IMR-90 (cell line): ENCODE results near the gene ERAP2. TPM values are rescaled to one million over a fixed set of nuclear protein-coding genes. Genes with fewer than 3 reads are reported as not detected.

Experiments used
- ATAC-seq: fragments of 200-7000 bp; cut with Tn5 transposase; 2 replicates; pipeline ENCODE4 v1.9.1; 2020; ENCODE audit warnings: low read depth, mild to moderate bottlenecking, moderate library complexity
- BruUV-seq: library from RNA; stranded (reverse); fragments of 400-500 nt; replicated peaks from 2 replicates; lab custom pipeline; 2021; lab: Mats Ljungman, UMichigan
- CTCF ChIA-PET: fragments of 300-600 bp; formaldehyde crosslinking; extraction: SDS; loops from one replicate; lab custom pipeline; 2021; ENCODE audit warnings: antibody characterized with exemption; lab: Yijun Ruan, JAX
- POLR2A ChIA-PET: fragments of 300-600 bp; sonication (Branson Sonifier 250); formaldehyde crosslinking; loops from one replicate; lab custom pipeline; 2022; ENCODE audit warnings: antibody characterized with exemption; ENCODE audit not compliant: unreplicated experiment; lab: Charles Lee
- DNase-seq: peaks from one replicate; pipeline ENCODE4 v3.0.0; 2013
- H2AFZ ChIP-seq: replicated peaks from 2 replicates; pipeline ENCODE3; 2013; ENCODE audit warnings: low read length, mild to moderate bottlenecking; ENCODE audit not compliant: poor library complexity
- H2AK5ac ChIP-seq: 2 replicates; pipeline ENCODE4 v1.6.1; 2013; ENCODE audit warnings: low read depth, low read length, inconsistent platforms
- H2AK9ac ChIP-seq: replicated peaks from 2 replicates; pipeline ENCODE3; 2013; ENCODE audit warnings: mild to moderate bottlenecking, low read depth, low read length, moderate library complexity; ENCODE audit not compliant: poor library complexity
- H2BK120ac ChIP-seq: 2 replicates; pipeline ENCODE4 v1.6.1; 2013; ENCODE audit warnings: low read depth, low read length, inconsistent platforms
- H2BK15ac ChIP-seq: 3 replicates; pipeline ENCODE4 v1.6.1; 2013; ENCODE audit warnings: low read depth, low read length, inconsistent platforms
- H2BK20ac ChIP-seq: 2 replicates; pipeline ENCODE4 v1.6.1; 2013; ENCODE audit warnings: low read depth, mild to moderate bottlenecking, inconsistent platforms, low read length, moderate library complexity
- H2BK5ac ChIP-seq: 2 replicates; pipeline ENCODE4 v1.6.1; 2013; ENCODE audit warnings: mild to moderate bottlenecking, low read depth, low read length, inconsistent platforms; ENCODE audit not compliant: poor library complexity, severe bottlenecking
- H3K14ac ChIP-seq: replicated peaks from 2 replicates; pipeline ENCODE4 v1.6.1; 2013; ENCODE audit warnings: low read depth, low read length, inconsistent platforms
- H3K18ac ChIP-seq: 2 replicates; pipeline ENCODE4 v1.6.1; 2013; ENCODE audit warnings: low read depth, low read length, control low read depth
- H3K23ac ChIP-seq: 2 replicates; pipeline ENCODE4 v1.6.1; 2013; ENCODE audit warnings: low read depth, low read length, inconsistent platforms
- H3K27ac ChIP-seq: 2 replicates; pipeline ENCODE4 v1.5.1; 2013; ENCODE audit warnings: mild to moderate bottlenecking, control low read depth, low read length; ENCODE audit not compliant: insufficient read depth
- H3K27me3 ChIP-seq: 2 replicates; pipeline ENCODE4 v1.6.1; 2013; ENCODE audit warnings: low read length; ENCODE audit not compliant: control insufficient read depth, insufficient read depth
- H3K36me3 ChIP-seq: 2 replicates; pipeline ENCODE4 v1.6.1; 2013; ENCODE audit warnings: low read length, mixed read lengths; ENCODE audit not compliant: control insufficient read depth, insufficient read depth
- H3K4ac ChIP-seq: 2 replicates; pipeline ENCODE4 v1.6.1; 2013; ENCODE audit warnings: low read depth, low read length, inconsistent platforms
- H3K4me1 ChIP-seq: 2 replicates; pipeline ENCODE4 v1.6.1; 2013; ENCODE audit warnings: low read length, mixed read lengths; ENCODE audit not compliant: control insufficient read depth, insufficient read depth
- H3K4me2 ChIP-seq: 2 replicates; pipeline ENCODE4 v1.6.1; 2013; ENCODE audit warnings: low read depth, mild to moderate bottlenecking, control low read depth, low read length, moderate library complexity
- H3K4me3 ChIP-seq: 2 replicates; pipeline ENCODE4 v1.5.1; 2013; ENCODE audit warnings: low read depth, mild to moderate bottlenecking, control low read depth, low read length, moderate library complexity; ENCODE audit not compliant: insufficient read depth
- H3K56ac ChIP-seq: 2 replicates; pipeline ENCODE4 v1.6.1; 2013; ENCODE audit warnings: low read length, inconsistent platforms; ENCODE audit not compliant: insufficient read depth; ENCODE audit errors: extremely low read depth
- H3K79me1 ChIP-seq, 2 experiments: 2 replicates each; pipeline ENCODE4 v1.6.1; 2013; ENCODE audit warnings: low read length in 2 of 2, inconsistent platforms in 1 of 2, low read depth in 1 of 2
- H3K9ac ChIP-seq: 2 replicates; pipeline ENCODE4 v1.6.1; 2013; ENCODE audit warnings: low read depth, low read length, control low read depth
- H3K9me1 ChIP-seq: 2 replicates; pipeline ENCODE4 v1.6.1; 2013; ENCODE audit warnings: low read length, inconsistent platforms; ENCODE audit not compliant: insufficient read depth
- H3K9me3 ChIP-seq: 2 replicates; pipeline ENCODE4 v1.6.1; 2013; ENCODE audit warnings: low read length; ENCODE audit not compliant: control insufficient read depth, insufficient read depth
- H4K20me1 ChIP-seq: 2 replicates; pipeline ENCODE4 v1.6.1; 2013; ENCODE audit warnings: low read length, inconsistent platforms; ENCODE audit not compliant: insufficient read depth
- H4K5ac ChIP-seq: 2 replicates; pipeline ENCODE4 v1.6.1; 2013; ENCODE audit warnings: mild to moderate bottlenecking, low read depth, low read length, control low read depth
- H4K8ac ChIP-seq, 2 experiments: 2 replicates each; pipeline ENCODE4 v1.6.1; 2013; ENCODE audit warnings: low read depth in 2 of 2, low read length in 2 of 2, control low read depth in 1 of 2, inconsistent platforms in 1 of 2
- H4K91ac ChIP-seq: 2 replicates; pipeline ENCODE4 v1.6.1; 2013; ENCODE audit warnings: low read depth, low read length, inconsistent platforms; ENCODE audit not compliant: insufficient read depth
- BHLHE40 ChIP-seq: fragments of 150-350 bp; IDR thresholded peaks from 2 replicates; pipeline ENCODE4 v1.6.1; 2016; ENCODE audit warnings: mild to moderate bottlenecking, low read depth, low read length
- CHD1 ChIP-seq: IDR thresholded peaks from 2 replicates; pipeline ENCODE4 v1.6.1; 2012; ENCODE audit warnings: low read depth, low read length, improper control_type of control experiment
- CTCF ChIP-seq: conservative IDR thresholded peaks from 2 replicates; pipeline ENCODE4 v1.5.1; 2012; ENCODE audit warnings: mild to moderate bottlenecking, low read depth, low read length, improper control_type of control experiment
- ELK1 ChIP-seq: fragments of 150-350 bp; IDR thresholded peaks from 2 replicates; pipeline ENCODE4 v1.6.1; 2016; ENCODE audit warnings: low read depth, mild to moderate bottlenecking, low read length, moderate library complexity, borderline replicate concordance
- FOS ChIP-seq: fragments of 150-350 bp; IDR thresholded peaks from 2 replicates; pipeline ENCODE4 v1.6.1; 2016; ENCODE audit warnings: low read depth, low read length
- MAFK ChIP-seq: IDR thresholded peaks from 2 replicates; pipeline ENCODE4 v1.6.1; 2012; ENCODE audit warnings: low read depth, low read length, improper control_type of control experiment
- MAZ ChIP-seq: IDR thresholded peaks from 2 replicates; pipeline ENCODE4 v1.6.1; 2012; ENCODE audit warnings: low read depth, mild to moderate bottlenecking, low read length, improper control_type of control experiment, moderate library complexity, borderline replicate concordance
- RFX5 ChIP-seq: IDR thresholded peaks from 2 replicates; pipeline ENCODE4 v1.8.0; 2012; ENCODE audit warnings: low read depth, mild to moderate bottlenecking, low read length, moderate library complexity
- WGBS, 2 experiments: methylation state at CpG; one replicate each; pipeline versions ENCODE4 v1.1.5 to v1.1.7; 2013; ENCODE audit warnings: missing lambda C conversion rate in 2 of 2; ENCODE audit not compliant: insufficient read length in 1 of 2; ENCODE audit errors: extremely low coverage in 2 of 2; 5-methylcytosine and 5-hydroxymethylcytosine counted together
- dilution Hi-C: fragments of 300-500 bp; cut with HindIII; formaldehyde crosslinking; loops from one replicate; pipeline ENCODE4 v1.14.3; 2018; ENCODE audit warnings: low sequenced_read_pairs; ENCODE audit not compliant: unreplicated experiment
- in situ Hi-C: fragments of 300-500 bp; cut with MboI; formaldehyde crosslinking; loops from 3 replicates; pipeline ENCODE4 v1.14.3; 2019; ENCODE audit warnings: low sequenced_read_pairs, inconsistent platforms, mixed read lengths
- intact Hi-C: fragments of 100-400 bp; cut with micrococcal nuclease; formaldehyde crosslinking; loops from 2 replicates; pipeline ENCODE4 v1.10.0; 2022
- polyA plus RNA-seq, 3 experiments: library from polyadenylated mRNA; depleted of rRNA; stranded (reverse); fragments of >200 nt; gene quantifications; 2 replicates each; pipeline ENCODE4 v1.2.3, GENCODE V29; 2012; ENCODE audit warnings: low replicate concordance in 1 of 3
- total RNA-seq: library from RNA; depleted of rRNA; stranded (reverse); fragments of >200 nt; gene quantifications from 2 replicates; pipeline ENCODE4 v1.2.3, GENCODE V29; 2012

ERAP2 gene
- total and polyA plus RNA-seq, 2 of the 4 experiments (the other 2 are of a cell fraction) = 10.6 to 21.3 TPM

- no peak overlapping the region for H3K9ac ChIP-seq
- no peak overlapping the region for H3K4ac ChIP-seq
- H2BK15ac ChIP-seq = no peak overlapping the region
- H3K9me1 ChIP-seq = no peaks in the 10 kb centered on the region; the same call in 1 of the 2 replicates
- no peak overlapping the region for H2AK9ac ChIP-seq
- H3K14ac ChIP-seq = no peak overlapping the region
- H3K56ac ChIP-seq = no peak overlapping the region
- POLR2A ChIA-PET = interaction anchor here (0.6 kb wide), 1 partner anchor 52 kb away, joined by 3 read pairs; no protein-coding TSS in a partner anchor
- ATAC-seq (no peak), DNase-seq (no peak)
- no CpG with 5 or more reads among the region's 2 CpGs for WGBS, 2 experiments
- H3K23ac ChIP-seq = no peak overlapping the region; the same call in 1 of the 2 replicates
- no peak overlapping the region for H2BK5ac ChIP-seq
- no peak overlapping the region for H3K27ac ChIP-seq
- no peak overlapping the region for H2BK20ac ChIP-seq
- H2AFZ ChIP-seq = no peak overlapping the region
- H3K27me3 ChIP-seq = no peaks in the 10 kb centered on the region
- no peaks in the 10 kb centered on the region for H4K20me1 ChIP-seq
- H2AK5ac ChIP-seq = no peak overlapping the region
- H4K91ac ChIP-seq = no peak overlapping the region
- no peaks in the 10 kb centered on the region for H3K4me1 ChIP-seq
- in situ Hi-C loops (no loop called here), dilution Hi-C loops (no loop called here), intact Hi-C loops (loop anchor here (10.0 kb wide), 1 partner anchor 246 kb away; no protein-coding TSS in a partner anchor)
- no peak overlapping the region for H3K18ac ChIP-seq
- CTCF ChIA-PET = interaction anchor here (2.2 kb wide), 1 partner anchor 8 kb away, joined by 8 read pairs; no protein-coding TSS in a partner anchor
- no peak overlapping the region for H2BK120ac ChIP-seq
- no peak overlapping the region for H3K4me3 ChIP-seq
- no peaks in the 10 kb centered on the region for H3K36me3 ChIP-seq
- H4K8ac ChIP-seq = no peak overlapping the region
- H3K9me3 ChIP-seq = no peaks in the 10 kb centered on the region
- BruUV-seq = no TSS peak
- no peak overlapping the region for H4K5ac ChIP-seq
- no peak for TF ChIP-seq RFX5
- no peak for TF ChIP-seq MAFK
- no peak for TF ChIP-seq FOS
- no peak for TF ChIP-seq ELK1
- TF ChIP-seq MAZ = no peak
- TF ChIP-seq CHD1 = no peak
- TF ChIP-seq CTCF = no peak
- TF ChIP-seq BHLHE40 = no peak
- no peaks in the 10 kb centered on the region for H3K79me1 ChIP-seq
- H3K4me2 ChIP-seq = no peak overlapping the region
These were observed 15.2 kb upstream of the ERAP2 start for GRCh38 chr5:96861076-96861475.
